GM10266 (cell line): ENCODE data around the gene PRKCE.

Experiments
- DNase-seq: peaks from one replicate; pipeline ENCODE4 v3.0.0; 2012; ENCODE audit errors: extremely low spot score
- CTCF ChIP-seq: IDR thresholded peaks from 2 replicates; pipeline ENCODE4 v1.5.1; 2012; ENCODE audit warnings: mild to moderate bottlenecking, low read depth; ENCODE audit not compliant: control insufficient read depth, insufficient read depth; ENCODE audit errors: missing control alignments

PRKCE gene

GRCh38 chr2:45649858-45650811 lies 1.3 kb upstream of the PRKCE start:
- peak; percentile 74 for DNase-seq
- TF ChIP-seq CTCF, result no peak

DNA sequence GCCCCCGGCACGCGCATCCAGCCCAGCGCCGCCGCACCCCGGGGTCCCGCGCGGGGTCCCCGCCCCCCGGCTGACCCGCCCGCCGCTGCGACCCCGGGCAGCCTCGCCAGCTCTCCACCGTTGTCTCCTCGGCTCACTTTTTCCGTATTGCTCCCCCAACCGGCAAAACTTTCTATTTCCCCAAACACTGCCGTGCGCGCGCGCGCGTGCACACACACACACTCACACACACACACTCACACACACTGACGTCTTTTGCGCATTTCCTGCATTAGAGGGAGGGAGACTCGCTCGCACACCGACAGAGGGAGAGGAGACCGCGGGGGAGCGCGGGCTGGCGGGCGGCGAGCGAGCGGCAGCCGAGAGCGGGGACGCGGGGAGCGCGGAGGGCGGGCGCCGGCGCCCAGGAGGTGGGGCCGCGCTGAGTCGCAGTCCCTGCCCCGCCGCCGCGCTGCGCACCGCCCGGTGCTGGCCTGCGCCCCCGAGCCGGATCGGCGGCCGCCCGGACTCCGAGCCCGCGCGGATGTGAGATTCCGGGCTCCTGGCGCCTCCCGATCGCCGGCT lies 542 bp upstream of the PRKCE start:
- peak; percentile 41 for TF ChIP-seq CTCF
- peak; percentile 94 for DNase-seq

- no peak for DNase-seq
These were observed 886 bp downstream of the PRKCE start for GRCh38 chr2:45652090-45653031.

DNA sequence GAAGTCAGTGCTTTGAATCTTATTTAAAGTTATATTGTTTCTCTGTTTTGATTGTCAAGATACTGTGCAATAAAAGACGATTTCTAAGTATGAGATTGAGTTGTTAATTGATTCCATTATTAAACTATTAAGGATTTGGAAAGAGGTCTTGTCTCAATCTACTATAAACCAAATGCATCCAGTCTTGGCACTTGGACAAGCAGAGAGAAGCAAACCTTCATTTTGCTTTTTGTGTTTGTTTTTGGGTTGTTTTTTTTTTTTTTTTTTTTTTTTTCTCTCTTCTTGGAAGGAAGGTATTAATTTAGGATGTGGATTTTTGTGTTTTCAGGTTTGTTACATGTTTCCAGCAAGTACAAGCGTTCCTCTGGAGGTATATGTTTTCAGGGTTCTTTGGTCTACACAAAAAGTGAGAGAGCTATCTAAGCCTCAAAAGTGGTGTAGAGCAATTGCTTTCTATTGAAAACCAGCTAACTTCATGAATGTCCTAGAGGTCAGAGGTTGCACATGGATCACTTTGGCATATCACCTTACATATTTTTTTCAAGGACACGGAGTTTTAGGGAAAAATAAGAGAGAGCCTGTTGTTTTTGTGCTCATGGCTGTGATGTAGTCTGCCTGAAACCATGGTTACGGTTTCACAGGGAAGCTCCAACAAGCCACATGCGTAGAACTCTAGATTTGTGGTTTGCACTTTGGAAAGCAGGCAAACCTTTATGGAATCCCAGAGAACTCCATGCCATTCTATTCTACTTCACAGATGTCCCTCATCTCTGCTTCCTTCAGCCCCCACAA lies 1.8 kb downstream of the PRKCE start:
- no peak for TF ChIP-seq CTCF
- no peak for DNase-seq

More at GRCh38 chr2:45652090-45653031, 886 bp downstream of the PRKCE start:
- no peak for TF ChIP-seq CTCF

GRCh38 chr2:45654250-45654649 lies 2.8 kb downstream of the PRKCE start:
- DNase-seq, result no peak
- no peak for TF ChIP-seq CTCF

- DNase-seq, result no peak
These were observed 10.4 kb downstream of the PRKCE start for GRCh38 chr2:45661828-45662227.

More at GRCh38 chr2:45661828-45662227, 10.4 kb downstream of the PRKCE start:
- no peak for TF ChIP-seq CTCF
